Uterus (tissue), 4 donors: Measurements from ENCODE around the gene RAC2. TPM values are rescaled to one million over a fixed set of nuclear protein-coding genes. Genes with fewer than 3 reads are reported as not detected.
A peak's percentile ranks its signal among the peaks of the same experiment; 100 is the strongest.

Experiments
- DNase-seq, 2 donors: peaks; one replicate each; pipeline ENCODE4 v3.0.0-alpha.2; 2019 to 2020
- H3K27ac ChIP-seq, 2 donors: fragments of 200-600 bp; sonication (generic); 1 replicate in 1 of 2; 2 replicates in 1 of 2; pipeline ENCODE4 v1.5.1; 2016 to 2018
- H3K27me3 ChIP-seq, 2 donors: fragments of 200-600 bp; sonication (generic); one replicate each; pipeline ENCODE4 v1.5.1; 2018 to 2019; ENCODE audit warnings: control low read depth in 1 of 2
- H3K36me3 ChIP-seq, 2 donors: fragments of 200-600 bp; sonication (generic); one replicate each; pipeline ENCODE4 v1.5.1; 2019; ENCODE audit warnings: control low read depth in 1 of 2
- H3K4me1 ChIP-seq, 2 donors: fragments of 200-600 bp; sonication (generic); one replicate each; pipeline ENCODE4 v1.5.1; 2018 to 2019; ENCODE audit warnings: control low read depth in 1 of 2
- H3K4me3 ChIP-seq, 2 donors: fragments of 200-600 bp; sonication (generic); 1 replicate in 1 of 2; 2 replicates in 1 of 2; pipeline ENCODE4 v1.5.1; 2018 to 2019; ENCODE audit warnings: mild to moderate bottlenecking in 1 of 2
- H3K9me3 ChIP-seq, 2 donors: fragments of 200-600 bp; sonication (generic); one replicate each; pipeline ENCODE4 v1.5.1; 2019; ENCODE audit warnings: control low read depth in 1 of 2
- POLR2A ChIP-seq, 2 donors: fragments of 450-650 bp; IDR thresholded peaks; one replicate each; pipeline ENCODE4 v1.6.1; 2016; ENCODE audit warnings: antibody characterized with exemption in 2 of 2, mild to moderate bottlenecking in 1 of 2, moderate library complexity in 1 of 2
- intact Hi-C: fragments of 100-400 bp; cut with DNase I; formaldehyde crosslinking; loops from one replicate; pipeline ENCODE4 v1.15.1; 2023; ENCODE audit warnings: low total_unique reads
- total RNA-seq, 4 donors: library from RNA; depleted of rRNA in 3 of 4; stranded (reverse); fragments of >200 nt in 3 of 4; gene quantifications; one replicate each; pipeline versions ENCODE4 v1.1.0 to v1.2.4, GENCODE V29; 2014 to 2023
- TF ChIP-seq, protein P1 (sequence below), 4 experiments: fragments of 200-600 bp in 2 of 4; fragments of 450-650 bp in 2 of 4; sonication (generic) in 2 of 4; IDR thresholded peaks; one replicate each; pipeline ENCODE4 v1.5.1; 2016 to 2019; ENCODE audit warnings: antibody characterized with exemption in 4 of 4, mild to moderate bottlenecking in 2 of 4, moderate library complexity in 1 of 4
- donor health status: DM: yes; HTN: yes; CAD: no.

The RAC2 gene
- total RNA-seq, 4 donors from 2014 or later: 2.4 to 6.7 (median 4.5) TPM

DNA sequence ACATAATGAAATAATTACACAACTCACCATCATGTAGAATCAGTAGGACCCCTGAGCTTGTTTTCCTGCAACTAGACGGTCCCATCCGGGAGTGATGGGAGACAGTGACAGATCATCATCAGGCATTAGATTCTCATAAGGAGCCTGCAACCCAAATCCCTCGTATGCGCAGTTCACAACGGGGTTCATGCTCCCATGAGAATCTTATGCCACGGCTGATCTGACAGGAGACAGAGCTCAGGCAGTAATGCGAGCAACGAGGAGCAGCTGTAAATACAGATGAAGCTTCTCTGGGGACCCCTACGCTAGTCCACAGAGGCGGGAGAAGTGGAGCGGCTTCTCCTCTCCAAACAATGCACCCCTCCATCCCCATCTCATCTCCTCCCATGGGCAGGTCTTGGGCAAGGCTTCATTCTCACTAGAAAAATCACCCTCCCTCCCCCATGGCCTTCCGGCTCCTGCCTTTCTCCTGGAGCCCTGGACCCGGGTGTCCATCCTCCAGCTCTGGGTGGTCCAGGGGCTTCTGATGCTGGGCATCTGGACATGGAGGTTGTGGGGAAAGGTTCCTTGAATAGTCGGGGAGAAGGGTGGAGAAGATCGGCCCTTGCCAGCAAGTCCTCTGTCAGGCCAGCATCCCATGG, 16.2 kb upstream of the RAC2 start:
- H3K27me3 ChIP-seq: peaks cover 0 to 7% of the 10 kb centered on the region in 2 donors
- TF ChIP-seq, protein P1, sequence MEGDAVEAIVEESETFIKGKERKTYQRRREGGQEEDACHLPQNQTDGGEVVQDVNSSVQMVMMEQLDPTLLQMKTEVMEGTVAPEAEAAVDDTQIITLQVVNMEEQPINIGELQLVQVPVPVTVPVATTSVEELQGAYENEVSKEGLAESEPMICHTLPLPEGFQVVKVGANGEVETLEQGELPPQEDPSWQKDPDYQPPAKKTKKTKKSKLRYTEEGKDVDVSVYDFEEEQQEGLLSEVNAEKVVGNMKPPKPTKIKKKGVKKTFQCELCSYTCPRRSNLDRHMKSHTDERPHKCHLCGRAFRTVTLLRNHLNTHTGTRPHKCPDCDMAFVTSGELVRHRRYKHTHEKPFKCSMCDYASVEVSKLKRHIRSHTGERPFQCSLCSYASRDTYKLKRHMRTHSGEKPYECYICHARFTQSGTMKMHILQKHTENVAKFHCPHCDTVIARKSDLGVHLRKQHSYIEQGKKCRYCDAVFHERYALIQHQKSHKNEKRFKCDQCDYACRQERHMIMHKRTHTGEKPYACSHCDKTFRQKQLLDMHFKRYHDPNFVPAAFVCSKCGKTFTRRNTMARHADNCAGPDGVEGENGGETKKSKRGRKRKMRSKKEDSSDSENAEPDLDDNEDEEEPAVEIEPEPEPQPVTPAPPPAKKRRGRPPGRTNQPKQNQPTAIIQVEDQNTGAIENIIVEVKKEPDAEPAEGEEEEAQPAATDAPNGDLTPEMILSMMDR (IDR thresholded peaks at IDR 0.05): no peak
- TF ChIP-seq POLR2A (IDR thresholded peaks at IDR 0.05): no peak
- no peaks in the 10 kb centered on the region for H3K36me3 ChIP-seq
- H3K9me3 ChIP-seq: peaks cover 0 to 9% of the 10 kb centered on the region in 2 donors
- H3K4me3 ChIP-seq: no peak overlapping the region
- intact Hi-C loops: no loop called here
- DNase-seq: no peak
- no peaks in the 10 kb centered on the region for H3K4me1 ChIP-seq
- no peak overlapping the region for H3K27ac ChIP-seq

DNA sequence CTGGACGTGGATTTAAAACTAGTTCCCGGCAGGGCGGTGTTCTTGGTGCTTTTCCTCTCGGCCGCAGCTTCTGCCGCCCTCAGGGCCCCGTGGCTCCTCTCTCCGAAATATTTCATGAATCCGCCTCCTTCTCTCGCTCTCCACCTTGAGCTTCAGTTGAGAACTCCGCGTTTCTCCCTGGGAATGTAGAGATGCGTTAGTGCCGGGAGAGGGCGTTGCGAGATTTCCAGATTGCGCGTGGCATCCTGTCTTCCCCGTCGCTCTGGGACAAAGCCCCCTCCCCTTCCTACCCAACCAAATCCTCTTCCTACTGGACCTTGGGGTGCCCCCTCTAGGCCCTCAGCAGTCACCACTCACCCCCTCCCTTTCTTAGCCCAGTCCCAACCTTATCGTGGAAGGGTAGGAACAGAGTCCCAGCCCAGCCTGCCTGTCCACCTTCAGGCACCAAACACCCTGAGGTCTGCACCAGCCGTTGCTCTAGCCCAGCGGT, 15.5 kb upstream of the RAC2 start:
- H3K27ac ChIP-seq: no peak overlapping the region
- no peak for DNase-seq
- H3K4me3 ChIP-seq: no peak overlapping the region
- TF ChIP-seq POLR2A (IDR thresholded peaks at IDR 0.05): no peak
- TF ChIP-seq, protein P1 (IDR thresholded peaks at IDR 0.05): peak in 1 of 4 experiments; percentile 22
- no peaks in the 10 kb centered on the region for H3K4me1 ChIP-seq
- H3K9me3 ChIP-seq: peaks cover 0 to 8% of the 10 kb centered on the region in 2 donors
- H3K27me3 ChIP-seq: peaks cover 0 to 12% of the 10 kb centered on the region in 2 donors
- intact Hi-C loops: no loop called here
- H3K36me3 ChIP-seq: no peaks in the 10 kb centered on the region

DNA sequence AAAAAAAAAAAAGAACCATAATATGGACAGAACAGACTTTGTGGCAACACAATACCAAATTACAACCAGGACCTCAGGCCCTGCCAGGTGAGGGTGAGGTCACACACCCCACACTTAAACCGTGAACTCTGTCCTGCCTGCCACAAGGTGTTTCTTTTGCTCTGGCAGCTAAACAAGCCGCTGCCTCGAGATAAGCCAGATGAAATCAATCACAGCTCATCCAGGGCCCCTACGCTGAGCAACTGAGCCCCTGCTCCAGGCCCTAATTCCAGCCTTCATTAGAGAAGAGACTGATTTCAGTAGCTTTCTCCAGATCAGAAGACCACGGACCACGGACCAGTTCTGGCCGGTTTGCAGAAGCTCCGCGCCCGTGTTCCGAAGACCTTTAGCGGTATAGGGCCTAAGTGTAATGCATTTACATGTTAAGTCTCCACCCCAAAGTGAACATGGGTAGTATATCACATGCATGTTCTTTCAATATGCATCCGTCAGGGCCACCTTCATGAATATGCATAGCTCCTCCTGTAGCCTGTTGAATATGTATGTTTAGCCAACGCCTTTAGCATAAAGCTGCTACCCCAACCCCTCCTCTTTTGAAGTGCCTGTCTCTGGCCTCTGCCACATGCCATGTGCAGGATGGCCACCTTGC, 14.8 kb upstream of the RAC2 start:
- Histone ChIP-seq H3K27me3 (peaks cover 0 to 12% of the 10 kb centered on the region in 2 donors), H3K4me1 (no peaks in the 10 kb centered on the region), H3K27ac (no peak overlapping the region), H3K4me3 (no peak overlapping the region), H3K36me3 (no peaks in the 10 kb centered on the region), H3K9me3 (peaks cover 0 to under 1% of the 10 kb centered on the region in 2 donors)
- intact Hi-C loops: no loop called here
- no peak for TF ChIP-seq POLR2A (IDR thresholded peaks at IDR 0.05)
- TF ChIP-seq, protein P1 (IDR thresholded peaks at IDR 0.05): no peak
- no peak for DNase-seq

DNA sequence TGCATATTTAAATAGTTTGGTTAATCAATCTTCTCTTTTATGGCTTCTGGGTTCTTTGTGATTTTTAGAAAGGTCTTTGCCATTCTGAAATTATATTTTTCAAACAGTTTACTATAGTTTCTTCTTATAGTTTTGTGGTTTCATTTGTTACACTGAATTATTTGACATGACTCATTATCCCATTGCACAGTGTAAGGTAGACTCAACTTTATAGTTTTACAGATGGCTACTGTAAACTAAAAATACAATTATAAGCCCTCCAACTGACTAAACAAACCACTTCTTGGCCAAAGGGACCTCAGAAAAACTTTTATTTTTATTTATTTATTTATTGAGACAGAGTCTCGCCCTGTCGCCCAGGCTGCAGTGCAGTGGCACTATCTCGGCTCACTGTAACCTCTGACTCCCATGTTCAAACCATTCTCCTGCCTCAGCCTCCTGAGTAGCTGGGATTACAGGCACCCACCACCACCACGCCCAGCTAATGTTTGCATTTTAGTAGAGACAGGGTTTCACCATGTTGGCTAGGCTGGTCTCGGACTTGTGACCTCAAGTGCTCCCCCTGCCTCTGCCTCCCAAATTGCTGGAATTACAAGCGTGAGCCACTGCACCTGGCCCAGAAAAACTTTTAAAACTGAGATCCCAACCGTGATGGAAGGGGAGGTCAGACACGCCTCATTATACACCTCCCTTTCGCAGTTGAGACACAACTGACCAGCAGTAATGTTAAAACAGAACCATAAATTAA, 14.1 kb upstream of the RAC2 start:
- Histone ChIP-seq H3K9me3 (no peaks in the 10 kb centered on the region), H3K4me1 (no peaks in the 10 kb centered on the region), H3K27me3 (peaks cover 0 to 12% of the 10 kb centered on the region in 2 donors), H3K4me3 (no peak overlapping the region), H3K27ac (no peak overlapping the region), H3K36me3 (no peaks in the 10 kb centered on the region)
- intact Hi-C loops: no loop called here
- DNase-seq: no peak
- no peak for TF ChIP-seq POLR2A (IDR thresholded peaks at IDR 0.05)
- TF ChIP-seq, protein P1 (IDR thresholded peaks at IDR 0.05): no peak
